ENCODE measurements around the gene EFNB3.

EFNB3 gene

DNA sequence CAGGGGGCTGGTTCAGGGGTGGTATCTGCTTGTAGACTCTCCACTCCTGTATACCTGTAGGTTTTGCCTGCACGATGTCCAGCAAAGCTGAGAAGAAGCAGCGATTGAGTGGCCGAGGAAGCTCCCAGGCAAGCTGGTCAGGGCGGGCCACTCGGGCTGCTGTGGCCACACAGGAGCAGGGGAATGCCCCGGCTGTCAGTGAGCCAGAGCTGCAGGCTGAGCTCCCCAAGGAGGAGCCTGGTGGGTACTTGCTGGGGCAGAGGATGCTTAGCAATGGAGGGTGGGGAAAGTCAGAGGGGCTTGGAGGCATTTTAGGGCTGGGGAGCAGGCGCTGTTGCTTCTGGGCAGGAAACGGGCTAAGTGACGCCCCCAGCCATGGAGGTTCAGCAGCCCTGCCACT lies 14.7 kb downstream of the EFNB3 start:
- no peak for DNase-seq

DNA sequence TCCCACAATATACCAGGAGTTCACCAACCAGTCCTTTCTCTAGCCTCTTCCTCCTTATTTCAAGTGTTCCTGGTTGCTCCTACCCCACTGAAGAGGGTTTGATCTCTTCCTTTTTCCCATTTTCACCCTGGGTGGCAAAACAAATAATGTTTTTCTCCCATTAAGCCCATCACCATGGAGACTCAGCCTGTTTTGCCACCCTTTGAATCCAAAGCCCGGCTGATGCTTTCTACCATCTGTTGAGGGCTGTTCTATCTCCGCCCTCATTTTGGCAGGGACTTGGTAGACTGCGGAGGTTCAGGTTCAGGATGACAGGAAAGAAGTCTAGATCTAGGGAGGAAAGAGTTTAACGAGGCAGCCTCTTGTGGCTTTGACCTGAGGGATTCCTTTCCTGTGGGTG lies 15.1 kb downstream of the EFNB3 start:
- DNase-seq: peak; percentile 97

DNA sequence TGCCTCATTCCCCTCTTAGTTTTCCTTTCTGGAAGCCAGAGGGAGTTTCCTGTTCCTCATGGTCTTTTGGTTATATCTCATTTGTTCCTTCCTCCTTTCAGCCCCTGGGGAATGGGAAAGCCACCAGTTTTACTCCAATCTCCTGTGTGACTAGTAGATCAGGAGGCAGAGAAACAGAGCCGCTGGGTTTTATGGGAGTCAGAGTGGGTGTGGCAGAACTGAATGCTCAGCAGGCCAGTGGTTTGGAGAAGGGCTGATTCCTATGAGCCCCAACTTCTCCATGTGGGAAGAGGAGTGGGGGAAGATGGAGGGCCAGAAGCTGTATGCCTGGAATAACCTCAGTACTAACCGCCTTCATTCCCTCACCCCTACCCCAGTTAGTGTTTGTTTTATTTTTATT lies 16.6 kb downstream of the EFNB3 start:
- DNase-seq: no peak

DNA sequence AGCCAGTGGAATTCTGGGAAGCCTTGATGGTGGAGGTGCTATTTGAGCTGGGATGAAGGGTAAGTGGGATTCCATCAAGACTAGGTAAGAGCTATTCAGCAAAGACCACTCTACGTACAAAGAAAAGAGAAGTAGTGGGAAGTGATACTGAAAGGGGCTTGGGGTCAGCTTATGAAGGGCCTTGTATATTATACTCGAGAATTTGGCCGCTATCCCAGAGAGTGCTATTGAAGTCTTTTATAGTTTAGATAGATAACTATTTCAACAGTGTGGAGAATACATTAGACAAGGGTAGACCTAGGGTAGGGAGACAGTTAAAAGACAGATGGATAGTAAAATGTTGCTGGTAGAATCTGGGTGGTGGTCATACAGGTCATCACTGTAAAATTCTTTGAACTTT lies 22.9 kb downstream of the EFNB3 start:
- no peak for DNase-seq

DNA sequence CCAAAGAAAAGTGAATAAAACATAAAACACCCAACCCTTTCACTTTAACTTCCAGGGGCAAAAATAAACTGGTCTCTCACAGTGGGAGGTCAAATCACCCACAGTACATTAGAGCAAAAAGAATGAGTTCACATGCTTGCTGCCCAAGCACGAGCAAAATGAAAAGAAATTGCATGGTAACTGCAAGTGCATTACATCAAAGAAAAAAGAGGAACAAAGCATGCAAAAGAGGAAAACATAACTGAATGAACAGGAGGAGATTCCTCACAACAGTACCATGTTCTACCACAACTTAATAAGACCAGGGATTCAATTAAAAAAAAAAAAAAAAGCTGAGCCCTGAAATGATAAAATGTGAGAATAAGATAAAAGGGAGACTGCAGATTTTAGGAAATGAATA lies 24.8 kb downstream of the EFNB3 start:
- no peak for DNase-seq

DNA sequence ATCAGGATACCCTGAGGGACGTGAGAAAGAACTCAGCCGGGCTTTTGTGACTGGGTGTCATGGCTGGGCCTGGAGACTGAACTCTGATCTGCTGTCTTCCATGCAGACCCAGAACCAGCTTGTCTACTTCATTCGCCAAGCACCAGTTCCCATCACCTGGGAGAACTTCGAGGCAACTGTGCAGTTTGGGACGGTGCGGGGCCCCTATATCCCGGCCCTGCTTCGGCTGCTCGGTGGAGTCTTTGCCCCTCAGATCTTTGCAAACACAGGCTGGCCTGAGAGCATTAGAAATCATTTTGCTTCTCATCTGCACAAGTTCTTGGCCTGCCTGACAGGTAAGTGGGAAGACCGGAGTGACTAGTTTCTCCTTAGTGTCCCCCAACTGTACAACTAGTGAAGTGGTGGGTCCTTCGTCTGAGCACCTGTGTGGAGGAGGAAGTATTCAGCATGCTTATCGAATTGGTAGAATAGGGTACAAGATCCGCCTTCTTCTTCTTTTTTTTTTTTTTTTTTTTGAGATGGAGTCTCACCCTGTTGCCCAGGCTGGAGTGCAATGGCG lies 28.1 kb downstream of the EFNB3 start:
- DNase-seq: no peak

DNA sequence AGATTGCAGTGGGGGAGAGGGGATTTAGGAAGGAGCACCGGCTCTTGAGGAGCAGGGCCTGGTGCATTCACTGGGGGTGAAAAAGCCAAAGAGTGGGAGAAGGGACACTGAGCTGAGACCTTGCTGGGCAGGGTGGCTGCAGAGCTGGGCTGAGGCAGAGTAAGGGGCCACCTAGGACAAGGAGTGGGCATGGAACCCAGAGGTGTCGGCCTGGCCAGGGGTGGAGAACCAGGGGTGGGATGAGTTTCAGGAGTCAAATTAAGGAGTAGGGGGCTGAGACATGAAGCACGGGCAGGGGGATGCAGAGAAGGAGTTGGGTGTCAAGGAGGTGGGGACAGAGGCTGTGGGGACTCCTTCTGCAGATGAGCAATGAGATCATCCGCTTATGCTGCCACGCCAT lies 32.6 kb downstream of the EFNB3 start:
- no peak for DNase-seq

DNA sequence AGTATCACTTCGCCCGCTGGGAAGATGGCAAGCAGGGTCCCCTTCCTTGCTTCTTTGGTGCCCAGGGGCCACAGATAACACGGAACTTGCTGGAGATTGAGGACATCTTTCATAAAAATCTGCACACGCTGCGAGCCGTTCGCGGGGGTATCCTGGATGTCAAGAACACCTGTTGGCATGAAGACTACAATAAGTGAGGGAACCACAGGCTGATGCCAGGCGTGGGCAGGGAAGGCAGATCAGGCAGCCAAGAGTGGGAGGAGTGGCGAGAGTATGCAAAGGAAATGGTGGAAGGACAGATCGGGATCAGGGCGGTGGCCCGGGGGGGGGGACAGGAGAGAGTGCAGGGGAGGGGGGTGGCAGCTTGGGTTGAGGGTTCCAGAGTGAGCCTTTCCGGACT lies 34.7 kb downstream of the EFNB3 start:
- no peak for DNase-seq

DNA sequence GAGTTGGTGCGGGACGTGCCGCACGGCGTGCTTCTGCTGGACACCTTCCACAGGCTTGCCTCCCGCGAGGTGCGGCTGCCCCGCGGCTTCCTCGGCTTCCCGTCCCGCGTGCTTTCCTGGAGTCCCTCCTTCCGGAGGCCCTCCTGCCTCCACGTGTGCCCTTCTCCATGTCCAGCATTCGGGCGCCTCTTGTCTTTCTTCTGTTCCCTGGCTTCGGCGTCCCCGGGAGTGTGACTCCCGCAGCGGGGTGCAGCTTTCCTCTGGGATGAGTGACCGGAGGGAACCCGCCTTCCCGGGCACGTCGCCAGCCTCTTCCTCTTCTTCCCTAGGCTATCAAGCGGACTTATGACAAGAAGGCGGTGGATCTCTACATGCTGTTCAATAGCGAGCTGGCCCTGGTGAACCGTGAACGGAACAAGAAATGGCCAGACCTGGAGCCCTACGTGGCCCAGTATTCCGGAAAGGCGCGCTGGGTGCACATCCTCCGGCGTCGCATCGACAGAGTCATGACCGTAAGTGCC lies 35.5 kb downstream of the EFNB3 start:
- DNase-seq: no peak

DNA sequence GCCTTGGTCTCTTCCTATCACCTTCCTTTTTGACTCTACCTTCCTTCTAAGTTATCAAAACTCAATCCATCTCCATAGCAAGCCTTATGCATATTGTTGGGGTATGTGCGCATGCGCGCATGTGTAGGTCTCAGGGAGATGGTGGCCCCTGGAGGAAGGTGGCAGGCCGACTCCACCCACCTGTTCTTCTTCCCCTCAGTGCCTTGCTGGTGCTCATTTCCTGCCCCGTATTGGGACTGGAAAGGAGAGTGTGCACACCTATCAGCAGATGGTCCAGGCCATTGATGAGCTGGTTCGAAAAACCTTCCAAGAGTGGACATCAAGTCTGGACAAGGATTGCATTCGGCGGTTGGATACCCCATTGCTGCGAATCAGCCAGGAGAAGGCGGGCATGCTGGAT lies 37.7 kb downstream of the EFNB3 start:
- no peak for DNase-seq

DNA sequence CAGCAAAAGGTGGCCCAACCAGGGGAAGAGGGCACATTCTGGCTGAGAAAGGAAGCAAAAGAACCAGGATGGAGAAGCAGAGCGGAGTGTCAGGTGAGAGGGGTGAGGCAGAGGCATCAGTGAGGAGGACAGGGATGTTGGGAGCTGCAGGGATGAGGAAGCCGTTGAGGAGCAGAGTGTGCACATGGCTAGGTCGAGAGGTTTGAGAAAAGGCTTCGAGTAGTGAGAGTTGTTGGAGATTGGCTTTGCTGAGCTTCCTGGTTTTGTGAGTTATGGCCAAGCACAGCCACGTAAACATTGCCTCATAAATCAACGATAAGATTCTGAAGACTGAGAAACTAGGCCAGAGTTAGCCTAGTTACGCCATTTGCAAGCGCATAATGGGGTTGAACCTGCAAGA lies 39.4 kb downstream of the EFNB3 start:
- no peak for DNase-seq

DNA sequence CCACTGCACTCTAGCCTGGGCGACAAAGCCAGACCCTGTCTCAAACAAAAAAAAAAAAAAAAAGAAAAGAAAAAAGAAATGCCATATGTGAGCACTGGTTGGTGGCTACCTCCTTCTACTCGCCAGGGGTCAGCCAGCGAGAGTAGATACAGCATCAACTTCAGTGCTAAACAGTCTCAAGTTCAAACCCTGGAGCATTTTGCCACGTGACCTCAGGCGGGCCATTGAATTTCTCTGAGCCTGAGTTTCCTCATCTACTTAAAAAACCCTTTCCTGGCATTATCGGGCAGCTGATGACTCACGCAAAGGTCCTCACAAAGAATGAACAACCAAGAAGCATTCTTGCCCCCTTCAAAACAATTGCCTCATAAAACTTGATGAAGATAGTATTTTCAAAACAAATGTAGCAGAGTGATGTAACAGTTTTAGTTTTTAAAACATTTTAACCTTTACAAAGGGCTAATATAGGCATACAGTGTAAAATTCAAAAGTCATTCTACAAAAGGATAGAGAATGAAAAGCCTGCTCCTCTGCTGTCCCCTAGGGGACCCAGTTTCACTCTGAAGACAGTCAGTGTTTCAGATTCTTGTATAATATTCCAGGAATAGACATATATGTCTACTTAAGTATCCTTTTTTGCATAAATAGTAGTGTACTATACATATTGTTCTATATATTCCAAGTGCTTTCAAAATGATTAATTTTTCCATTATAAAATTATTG lies 40.9 kb downstream of the EFNB3 start:
- no peak for DNase-seq

DNA sequence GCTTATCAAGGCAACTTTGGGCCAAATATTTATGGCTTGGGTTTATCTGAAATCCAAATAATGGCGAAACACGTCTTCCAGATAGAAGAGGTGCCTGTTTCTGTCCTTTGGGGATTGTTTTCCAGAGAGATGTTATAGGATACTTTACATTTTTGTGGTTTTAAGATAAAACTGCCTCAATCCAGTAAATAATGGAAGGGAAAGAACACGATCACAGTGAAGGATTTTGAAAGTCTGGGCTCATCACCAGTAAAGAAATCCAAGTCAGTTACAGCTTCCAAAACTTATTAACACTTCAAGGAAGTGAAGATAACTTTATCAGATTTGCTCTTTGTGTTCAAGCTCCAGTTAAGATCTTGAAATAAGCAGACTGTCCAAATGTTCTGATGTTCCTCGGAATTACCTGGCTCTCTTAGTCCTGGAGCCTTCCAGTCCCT lies 42.7 kb downstream of the EFNB3 start:
- DNase-seq: no peak

DNA sequence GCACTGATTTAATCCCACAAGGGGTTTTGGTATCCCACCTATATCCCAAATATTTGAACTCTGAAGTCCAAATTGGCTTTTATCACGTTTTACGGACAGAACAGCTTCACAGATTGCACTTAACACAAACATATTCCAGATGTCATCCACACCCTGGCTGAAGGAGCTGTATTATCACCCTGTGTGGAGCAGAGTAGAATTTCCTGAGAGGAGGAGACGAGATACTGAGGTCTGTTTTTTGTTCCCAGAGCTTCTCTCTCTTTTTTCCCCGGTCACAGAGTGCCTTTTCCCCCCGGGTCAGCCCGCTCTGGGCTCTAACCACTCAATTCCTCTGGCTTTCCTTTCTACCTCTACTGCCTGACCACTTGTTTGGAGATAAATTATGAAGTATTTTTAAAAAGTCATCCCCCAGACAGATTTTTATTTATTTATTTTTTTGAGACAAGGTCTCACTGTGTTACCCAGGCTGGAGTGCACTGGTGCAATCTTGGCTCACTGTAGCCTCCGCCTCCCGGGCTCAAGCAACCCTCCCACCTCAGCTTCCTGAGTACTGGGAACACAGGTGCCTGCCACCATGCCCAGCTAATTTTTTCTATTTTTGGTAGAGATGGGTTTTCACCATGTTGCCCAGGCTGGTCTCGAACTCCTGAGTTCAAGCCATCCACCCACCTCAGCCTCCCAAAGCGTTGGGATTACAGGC lies 43.2 kb downstream of the EFNB3 start:
- no peak for DNase-seq

DNA sequence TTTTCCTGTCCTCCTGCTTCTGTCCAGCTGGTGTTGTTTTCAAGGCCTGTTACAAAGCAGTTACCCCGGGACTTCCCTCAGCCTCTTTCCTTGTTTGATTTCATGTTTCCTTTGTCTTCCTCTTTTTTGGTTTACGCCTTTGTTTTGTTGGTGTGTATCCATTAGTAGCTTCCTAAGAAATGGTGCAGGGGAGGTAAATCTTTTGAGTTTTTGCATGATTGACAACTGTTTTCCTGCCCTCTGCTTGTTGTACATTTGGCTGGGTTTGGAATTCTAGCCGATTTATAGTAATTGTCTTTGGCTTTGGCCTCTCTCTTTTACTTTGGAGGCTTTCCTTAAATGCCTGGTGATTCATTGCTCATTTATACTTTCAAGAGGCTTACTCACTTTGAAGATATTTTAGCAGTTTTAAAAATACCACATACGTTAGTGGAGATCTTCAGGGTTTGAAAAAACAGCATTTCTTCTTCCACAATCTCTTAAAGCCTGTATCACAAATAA lies 45.4 kb downstream of the EFNB3 start:
- no peak for DNase-seq

DNA sequence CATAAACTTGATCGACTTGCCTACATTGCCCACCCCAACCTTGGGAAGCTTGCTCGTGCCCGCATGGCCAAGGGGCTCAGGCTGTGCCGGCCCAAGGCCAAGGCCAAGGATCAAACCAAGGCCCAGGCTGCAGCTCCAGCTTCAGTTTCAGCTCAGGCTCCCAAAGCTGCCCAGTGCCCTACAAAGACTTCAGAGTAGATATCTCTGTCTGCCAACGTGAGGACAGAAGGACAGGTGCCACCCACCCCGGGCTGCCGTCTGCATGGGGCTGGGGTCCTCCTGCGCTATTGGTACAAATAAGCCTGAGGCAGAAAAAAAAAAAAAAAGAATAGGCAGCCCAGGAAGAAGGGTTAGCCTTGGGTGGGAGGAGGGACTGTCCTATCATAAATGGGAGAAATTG lies 49.7 kb downstream of the EFNB3 start:
- DNase-seq: no peak

DNA sequence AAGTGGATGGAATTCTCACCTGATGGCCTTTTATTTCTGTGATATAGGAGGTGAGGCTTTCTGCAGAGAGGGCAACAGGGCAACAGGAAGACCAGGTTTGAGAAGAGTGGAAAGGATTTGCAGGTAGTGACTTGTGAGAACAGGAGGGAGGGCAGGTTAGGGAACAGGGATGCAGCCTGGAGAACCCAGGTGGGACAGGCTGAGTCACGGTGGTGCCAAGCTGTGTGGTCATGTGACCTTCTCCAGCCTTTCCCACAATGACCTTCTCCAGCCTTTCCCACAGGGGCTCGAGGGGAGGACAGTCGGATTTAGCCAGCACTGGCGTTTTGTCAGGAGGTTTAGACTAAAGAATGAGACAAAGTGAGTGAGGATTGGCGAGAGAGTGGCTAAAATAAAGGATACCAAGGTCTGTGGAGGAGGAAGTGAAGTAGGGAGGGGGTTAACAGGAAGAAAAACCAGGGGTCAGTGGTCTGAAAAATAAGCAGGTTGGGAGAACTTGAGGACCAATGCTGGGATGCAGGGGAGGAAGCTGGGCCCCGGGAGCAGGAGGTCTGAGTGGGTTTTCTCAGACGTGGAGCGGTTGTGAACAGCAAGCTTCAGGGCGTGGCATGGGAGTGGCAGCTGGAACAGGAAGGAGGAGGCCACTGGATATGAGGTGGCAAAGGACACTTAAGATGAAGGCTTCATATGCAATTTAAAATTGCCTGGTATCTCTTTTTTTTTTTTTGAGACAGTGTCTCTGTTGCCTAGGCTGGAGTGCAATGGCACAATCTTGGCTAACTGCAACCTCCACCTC lies 50.3 kb downstream of the EFNB3 start:
- DNase-seq: no peak

DNA sequence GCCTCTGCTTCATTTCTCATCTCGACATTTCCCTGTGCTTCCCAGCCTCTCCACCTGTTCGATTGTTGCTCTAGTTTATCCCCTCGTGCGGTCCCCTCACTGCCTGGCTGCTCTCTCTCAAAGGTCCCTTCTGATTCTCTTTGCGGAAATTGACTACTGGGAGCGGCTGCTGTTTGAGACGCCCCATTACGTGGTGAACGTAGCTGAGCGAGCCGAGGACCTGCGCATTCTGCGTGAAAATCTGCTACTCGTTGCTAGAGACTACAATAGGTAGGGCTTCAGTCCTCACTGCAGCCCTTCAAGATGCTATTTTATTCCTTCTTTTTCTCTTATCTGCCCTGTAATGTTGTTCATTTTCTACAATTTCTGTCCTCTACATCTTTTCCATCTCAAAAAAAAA lies 52.0 kb downstream of the EFNB3 start:
- DNase-seq: no peak

All from NCI-H1694 treated with DMSO at 0.1 percent for 48 hours (cell line).